Loucy (cell line): ENCODE results near the gene LRRC4.

ENCODE experiments used
- EZH2phosphoT487 ChIP-seq: fragments of 200-600 bp; IDR thresholded peaks from 2 replicates; pipeline ENCODE4 v1.6.1; 2018; ENCODE audit warnings: antibody characterized with exemption, mild to moderate bottlenecking, moderate library complexity, borderline replicate concordance
- TF ChIP-seq, protein P1 (sequence below): fragments of 200-600 bp; sonication (generic); conservative IDR thresholded peaks from 2 replicates; pipeline ENCODE4 v1.5.1; 2014; ENCODE audit warnings: mild to moderate bottlenecking, antibody characterized with exemption, low read length

DNA sequence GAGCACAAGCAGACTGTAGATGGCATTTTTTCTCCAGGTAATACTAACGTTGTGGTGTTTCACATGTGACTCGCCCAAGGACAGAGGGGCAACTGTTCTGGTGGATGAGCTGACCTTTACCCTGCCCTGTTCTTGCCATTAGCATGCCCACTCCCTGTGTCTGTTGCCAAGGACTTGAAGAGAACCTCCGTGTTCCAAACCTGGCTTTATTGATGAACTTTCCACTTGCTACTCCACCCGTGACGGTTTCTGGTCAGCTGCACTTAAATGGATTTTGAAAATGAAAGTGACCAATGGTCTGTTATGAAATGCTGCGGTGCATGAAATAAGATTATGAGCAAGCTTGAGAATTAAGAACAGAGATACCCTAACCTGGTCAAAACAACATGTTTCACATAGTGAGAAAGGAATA lies 30.4 kb downstream of the LRRC4 start:
- TF ChIP-seq, protein P1, sequence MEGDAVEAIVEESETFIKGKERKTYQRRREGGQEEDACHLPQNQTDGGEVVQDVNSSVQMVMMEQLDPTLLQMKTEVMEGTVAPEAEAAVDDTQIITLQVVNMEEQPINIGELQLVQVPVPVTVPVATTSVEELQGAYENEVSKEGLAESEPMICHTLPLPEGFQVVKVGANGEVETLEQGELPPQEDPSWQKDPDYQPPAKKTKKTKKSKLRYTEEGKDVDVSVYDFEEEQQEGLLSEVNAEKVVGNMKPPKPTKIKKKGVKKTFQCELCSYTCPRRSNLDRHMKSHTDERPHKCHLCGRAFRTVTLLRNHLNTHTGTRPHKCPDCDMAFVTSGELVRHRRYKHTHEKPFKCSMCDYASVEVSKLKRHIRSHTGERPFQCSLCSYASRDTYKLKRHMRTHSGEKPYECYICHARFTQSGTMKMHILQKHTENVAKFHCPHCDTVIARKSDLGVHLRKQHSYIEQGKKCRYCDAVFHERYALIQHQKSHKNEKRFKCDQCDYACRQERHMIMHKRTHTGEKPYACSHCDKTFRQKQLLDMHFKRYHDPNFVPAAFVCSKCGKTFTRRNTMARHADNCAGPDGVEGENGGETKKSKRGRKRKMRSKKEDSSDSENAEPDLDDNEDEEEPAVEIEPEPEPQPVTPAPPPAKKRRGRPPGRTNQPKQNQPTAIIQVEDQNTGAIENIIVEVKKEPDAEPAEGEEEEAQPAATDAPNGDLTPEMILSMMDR = no peak
- TF ChIP-seq EZH2phosphoT487 = no peak
